ENCODE data around the gene PCBP1. TPM values are rescaled to one million over a fixed set of nuclear protein-coding genes. Genes with fewer than 3 reads are reported as not detected.
A peak's percentile ranks its signal among the peaks of the same experiment; 100 is the strongest.

PCBP1 gene
- total and polyA plus RNA-seq, 9 of the 15 experiments (the other 6 are each of a cell fraction or from before 2014, with no cell fraction given) = 19.2 to 407 (median 78.1) TPM

GRCh38 chr2:70089983-70090525 is 2.8 kb downstream of the PCBP1 start (continued):
- peak; percentile 35; the same call in 1 of the 2 replicates for TF ChIP-seq POLR2H (tag; IDR thresholded peaks at IDR 0.05; ENCODE audit: low read depth)
- peak; percentile 5 for TF ChIP-seq TAF1 (IDR thresholded peaks at IDR 0.05; ENCODE audit: control insufficient read depth, extremely low read depth, insufficient read depth, low read length, severe bottlenecking)
- TF ChIP-seq ATF3 (IDR thresholded peaks at IDR 0.05) = no peak
- no peak for TF ChIP-seq ATF3 (CRISPR knock-in tag; conservative IDR thresholded peaks at IDR 0.05)
- no peak for TF ChIP-seq ZNF655 (CRISPR knock-in tag; IDR thresholded peaks at IDR 0.05)
- TF ChIP-seq GATAD2A (IDR thresholded peaks at IDR 0.05) = no peak
- TF ChIP-seq EGR1 (conservative IDR thresholded peaks at IDR 0.05) = peak; percentile 77
- no peak for TF ChIP-seq HOMEZ (CRISPR knock-in tag; IDR thresholded peaks at IDR 0.05)
- no peak for TF ChIP-seq KDM1A (IDR thresholded peaks at IDR 0.05)
- TF ChIP-seq CBFA2T3 (IDR thresholded peaks at IDR 0.05) = no peak
- peak; percentile 46; the same call in 1 of the 2 replicates for TF ChIP-seq SUPT5H (IDR thresholded peaks at IDR 0.05)
- peak; percentile 53 for TF ChIP-seq ZNF592 (IDR thresholded peaks at IDR 0.05)
- no peak for TF ChIP-seq TAL1 (IDR thresholded peaks at IDR 0.05)

All from K562 (cell line).